NB4 (cell line): ENCODE results near the gene S100A4.

Source experiments
- CTCF ChIP-seq: IDR thresholded peaks from one replicate; pipeline ENCODE4 v1.5.1; 2012; ENCODE audit warnings: low read depth, low read length
- MYC ChIP-seq: IDR thresholded peaks from 2 replicates; pipeline ENCODE4 v1.6.1; 2011; ENCODE audit warnings: low read depth, low read length
- POLR2A ChIP-seq: IDR thresholded peaks from 2 replicates; pipeline ENCODE4 v1.6.1; 2011; ENCODE audit warnings: mild to moderate bottlenecking; ENCODE audit not compliant: insufficient read length; ENCODE audit errors: extremely low read depth
- TF ChIP-seq, protein P1 (sequence below): IDR thresholded peaks from 2 replicates; pipeline ENCODE4 v1.6.1; 2011; ENCODE audit warnings: low read depth, low read length

DNA sequence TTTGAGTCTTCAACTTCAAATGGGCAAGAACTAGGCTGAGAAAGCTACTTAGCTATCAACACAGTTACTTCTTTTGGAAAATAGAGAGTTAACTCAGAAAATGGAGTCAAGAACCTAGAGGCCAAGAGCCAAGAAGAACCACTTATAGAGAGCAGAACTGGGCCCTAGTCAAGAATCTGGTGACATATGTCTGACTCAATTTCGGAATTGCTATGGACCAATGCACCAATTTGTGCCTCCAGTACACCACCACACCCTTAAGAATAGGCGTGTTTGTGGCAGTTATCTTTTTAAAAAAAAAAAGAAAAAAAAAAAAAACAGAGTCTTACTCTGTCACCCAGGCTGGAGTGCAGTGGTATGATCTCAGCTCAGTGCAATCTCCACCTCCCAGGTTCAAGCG lies 12.3 kb upstream of the S100A4 start:
- TF ChIP-seq CTCF (no peak), POLR2A (no peak), MYC (no peak)
- TF ChIP-seq, protein P1, sequence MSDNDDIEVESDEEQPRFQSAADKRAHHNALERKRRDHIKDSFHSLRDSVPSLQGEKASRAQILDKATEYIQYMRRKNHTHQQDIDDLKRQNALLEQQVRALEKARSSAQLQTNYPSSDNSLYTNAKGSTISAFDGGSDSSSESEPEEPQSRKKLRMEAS, result no peak
